A172 (cell line): ENCODE data around the gene MYRF. TPM values are rescaled to one million over a fixed set of nuclear protein-coding genes. Genes with fewer than 3 reads are reported as not detected.

Experiments used
- DNase-seq: peaks from one replicate; pipeline ENCODE4 v3.0.0-alpha.2; 2015; ENCODE audit warnings: low spot score
- total RNA-seq: library from RNA; depleted of rRNA; stranded (reverse); fragments of >200 nt; shearing (Covaris generic); gene quantifications from 2 replicates; pipeline ENCODE4 v1.2.3, GENCODE V29; 2014

The MYRF gene
- total RNA-seq, 1 experiment from 2014 or later, result 0.98 TPM

GRCh38 chr11:61793083-61793828, 40.8 kb downstream of the MYRF start:
- DNase-seq, result peak; percentile 14

- no peak for DNase-seq
Observed at GRCh38 chr11:61793829-61794204, 41.4 kb downstream of the MYRF start.

GRCh38 chr11:61794579-61794978, 42.1 kb downstream of the MYRF start:
- no peak for DNase-seq

GRCh38 chr11:61795459-61795858, 43.0 kb downstream of the MYRF start:
- DNase-seq, result no peak

GRCh38 chr11:61795876-61796526, 43.6 kb downstream of the MYRF start:
- no peak for DNase-seq

- peak; percentile 77 for DNase-seq
Observed at GRCh38 chr11:61797263-61797944, 45.0 kb downstream of the MYRF start.

- DNase-seq, result no peak
Observed at GRCh38 chr11:61799665-61800284, 47.3 kb downstream of the MYRF start.

- DNase-seq, result peak; percentile 16
Observed at GRCh38 chr11:61800331-61801281, 48.2 kb downstream of the MYRF start.

GRCh38 chr11:61802605-61803004, 50.2 kb downstream of the MYRF start:
- DNase-seq, result no peak

GRCh38 chr11:61803889-61804647, 51.6 kb downstream of the MYRF start:
- no peak for DNase-seq

- no peak for DNase-seq
Observed at GRCh38 chr11:61805146-61805545, 52.7 kb downstream of the MYRF start.

- DNase-seq, result no peak
Observed at GRCh38 chr11:61806785-61807184, 54.3 kb downstream of the MYRF start.

GRCh38 chr11:61810671-61811175, 58.3 kb downstream of the MYRF start:
- no peak for DNase-seq

GRCh38 chr11:61811831-61812230, 59.4 kb downstream of the MYRF start:
- DNase-seq, result no peak

GRCh38 chr11:61812736-61813411, 60.4 kb downstream of the MYRF start:
- no peak for DNase-seq

GRCh38 chr11:61814247-61814957, 62.0 kb downstream of the MYRF start:
- peak; percentile 66 for DNase-seq

GRCh38 chr11:61814958-61815789, 62.7 kb downstream of the MYRF start:
- DNase-seq, result peak; percentile 96
